T-cell (primary cell): ENCODE measurements around the gene PCDHGA3. TPM values are rescaled to one million over a fixed set of nuclear protein-coding genes. Genes with fewer than 3 reads are reported as not detected.
A peak's percentile ranks its signal among the peaks of the same experiment; 100 is the strongest.
"Not testable (repeated sequence)": the region's sequence is repeated elsewhere in the genome, so short reads cannot be mapped to it uniquely, and the experiment has no call there.

ENCODE experiments used
- ATAC-seq, 4 experiments: fragments of 200-7000 bp in 3 of 4; fragments of 150-1000 bp in 1 of 4; cut with Tn5 transposase; replicated peaks in 1 of 4; 1 replicate in 3 of 4; 2 replicates in 1 of 4; pipeline ENCODE4 v1.10.0; 2021; ENCODE audit warnings: moderate library complexity in 3 of 4, mild to moderate bottlenecking in 2 of 4, moderate number of reproducible peaks in 1 of 4
- CTCF ChIA-PET, 2 donors: fragments of 300-600 bp; sonication (Branson Sonifier 250); formaldehyde crosslinking; loops; one replicate each; lab custom pipeline; 2022; ENCODE audit warnings: antibody characterized with exemption in 2 of 2; lab: Charles Lee
- POLR2A ChIA-PET, 2 donors: fragments of 300-600 bp; sonication (Branson Sonifier 250); formaldehyde crosslinking; loops; one replicate each; lab custom pipeline; 2022; ENCODE audit warnings: antibody characterized with exemption in 2 of 2; lab: Charles Lee
- DNase-seq, 35 experiments: peaks; one replicate each; pipeline versions ENCODE4 v3.0.0 to v3.0.0-alpha.2; 2013 to 2023
- H3K27ac ChIP-seq: one replicate; pipeline ENCODE4 v1.5.1; 2013; ENCODE audit warnings: low read length
- H3K27me3 ChIP-seq, 2 experiments: replicated peaks in 1 of 2; 1 replicate in 1 of 2; 2 replicates in 1 of 2; pipeline versions ENCODE4 v1.6.1 to v1.7.0; 2013; ENCODE audit warnings: low read length in 1 of 2, mixed read lengths in 1 of 2; ENCODE audit not compliant: control insufficient read depth in 2 of 2, insufficient read depth in 2 of 2; ENCODE audit errors: extremely low read depth in 1 of 2
- H3K36me3 ChIP-seq, 2 donors: 1 replicate in 1 of 2; 2 replicates in 1 of 2; pipeline versions ENCODE4 v1.6.1 to v1.7.0; 2013; ENCODE audit warnings: low read length in 1 of 2; ENCODE audit not compliant: control insufficient read depth in 2 of 2, insufficient read depth in 1 of 2; ENCODE audit errors: extremely low read depth in 1 of 2
- H3K4me1 ChIP-seq, 2 experiments: 1 replicate in 1 of 2; 2 replicates in 1 of 2; pipeline versions ENCODE4 v1.6.1 to v1.7.0; 2013; ENCODE audit warnings: low read length in 2 of 2, mixed read lengths in 1 of 2; ENCODE audit not compliant: insufficient read depth in 2 of 2, control insufficient read depth in 1 of 2; ENCODE audit errors: extremely low read depth in 1 of 2
- H3K4me3 ChIP-seq, 2 donors: 1 replicate in 1 of 2; 2 replicates in 1 of 2; pipeline versions ENCODE4 v1.5.1 to v1.7.0; 2013; ENCODE audit warnings: mild to moderate bottlenecking in 2 of 2, low read length in 1 of 2, moderate library complexity in 1 of 2; ENCODE audit not compliant: control insufficient read depth in 1 of 2; ENCODE audit errors: extremely low read depth in 1 of 2
- H3K9me3 ChIP-seq: 2 replicates; pipeline ENCODE4 v1.7.0; 2013
- H3K27ac Mint-ChIP-seq, 2 donors: one replicate each; pipeline ENCODE4 v1.8.0; 2020 to 2021; ENCODE audit warnings: mild to moderate bottlenecking in 2 of 2, mixed read lengths in 2 of 2
- H3K27me3 Mint-ChIP-seq, 2 donors: one replicate each; pipeline ENCODE4 v1.8.0; 2021 to 2022; ENCODE audit warnings: mixed read lengths in 2 of 2
- H3K36me3 Mint-ChIP-seq: one replicate; pipeline ENCODE4 v1.8.0; 2021; ENCODE audit warnings: mixed read lengths
- H3K4me1 Mint-ChIP-seq, 3 donors: one replicate each; pipeline ENCODE4 v1.8.0; 2020 to 2022; ENCODE audit warnings: mixed read lengths in 3 of 3, mild to moderate bottlenecking in 1 of 3
- H3K4me3 Mint-ChIP-seq, 3 donors: one replicate each; pipeline ENCODE4 v1.8.0; 2020 to 2022; ENCODE audit warnings: mild to moderate bottlenecking in 3 of 3, mixed read lengths in 3 of 3, moderate library complexity in 3 of 3
- H3K9me3 Mint-ChIP-seq, 3 donors: one replicate each; pipeline ENCODE4 v1.8.0; 2020 to 2022; ENCODE audit warnings: mixed read lengths in 3 of 3
- WGBS: methylation state at CpG from one replicate; pipeline ENCODE4 v1.1.5; 2013; ENCODE audit warnings: missing lambda C conversion rate; ENCODE audit not compliant: insufficient coverage; 5-methylcytosine and 5-hydroxymethylcytosine counted together
- total RNA-seq, 35 experiments: library from RNA in 6 of 35; stranded (reverse) in 6 of 35; fragments of 120-200 nt in 1 of 35; gene quantifications; one replicate each; pipeline versions ENCODE4 v1.2.1 to v1.2.4 and lab custom pipeline; 2013 to 2026

The PCDHGA3 gene
- total RNA-seq, 5 donors from 2014 or later (not counting 1 experiment from before 2014, with no cell fraction given), result 0.09 to 0.20 TPM; not detected in 3

GRCh38 chr5:141328231-141328630, 15.4 kb upstream of the PCDHGA3 start:
- H3K4me3 ChIP-seq, result no peak overlapping the region
- peaks cover 0 to 36% (median 32%) of the 10 kb centered on the region in 3 donors for H3K9me3 Mint-ChIP-seq
- WGBS, result 77% methylated on average over 6 of the region's 8 CpGs
- no peak overlapping the region for H3K27ac Mint-ChIP-seq
- H3K4me1 ChIP-seq, result peaks cover 0 to 6% of the 10 kb centered on the region in 2 experiments
- H3K27ac ChIP-seq, result no peak overlapping the region
- POLR2A ChIA-PET, result no interaction called here
- H3K36me3 Mint-ChIP-seq, result peaks cover 14% of the 10 kb centered on the region
- H3K36me3 ChIP-seq, result no peaks in the 10 kb centered on the region
- peaks cover 7 to 13% (median 10%) of the 10 kb centered on the region in 3 donors for H3K4me1 Mint-ChIP-seq
- CTCF ChIA-PET, result interaction anchor here (0.6 to 3.7 kb wide), 8 partner anchors 9 to 236 kb away, joined by 3 to 28 read pairs (median 4); partner anchors contain the start of gene TAF7 (in 1 of the 2)
- DNase-seq (no peak), ATAC-seq (no peak)
- peaks cover 44 to 63% of the 10 kb centered on the region in 2 donors for H3K27me3 Mint-ChIP-seq
- peaks cover 4% of the 10 kb centered on the region for H3K9me3 ChIP-seq
- H3K4me3 Mint-ChIP-seq, result no peak overlapping the region
- peaks cover 8 to 43% of the 10 kb centered on the region in 2 experiments for H3K27me3 ChIP-seq

GRCh38 chr5:141330299-141331080, 13.1 kb upstream of the PCDHGA3 start, which contains the start of gene PCDHGA1:
Gene PCDHGA1 (plus strand): TSS chr5:141330514.
- peak in 1 of 4 experiments; percentile 59 for ATAC-seq
- no peak within 1 kb of the TSS for H3K27ac Mint-ChIP-seq
- Histone ChIP-seq H3K36me3 (no peaks in the 10 kb centered on the region), H3K4me1 (peaks cover 0 to 6% of the 10 kb centered on the region in 2 experiments), H3K4me3 (no peak within 1 kb of the TSS), H3K27me3 (peaks cover 12 to 51% of the 10 kb centered on the region in 2 experiments), H3K27ac (no peak within 1 kb of the TSS), H3K9me3 (peaks cover 3% of the 10 kb centered on the region)
- 40% methylated on average over 5 of the region's 21 CpGs for WGBS
- H3K27me3 Mint-ChIP-seq, result peaks cover 61 to 81% of the 10 kb centered on the region in 2 donors
- peak in 15 of 35 experiments; percentile 12 to 50 (median 21) for DNase-seq
- peak within 1 kb of the TSS in 2 of 3 donors; percentile 17 to 47 for H3K4me3 Mint-ChIP-seq
- ChIA-PET CTCF (interaction anchor here (0.6 to 3.7 kb wide), 13 partner anchors 9 to 328 kb away, joined by 3 to 28 read pairs (median 4); partner anchors contain the start of genes PCDHGB3 (in 2 of the 2), PCDHGA4 (in 1 of the 2) and TAF7 (in 1 of the 2)), POLR2A (interaction anchor here (0.6 to 1.0 kb wide), 4 partner anchors 10 to 282 kb away, joined by 4 to 9 read pairs (median 5); partner anchors contain the start of gene TAF7 (in 1 of the 2))
- peaks cover 13% of the 10 kb centered on the region for H3K36me3 Mint-ChIP-seq
- H3K9me3 Mint-ChIP-seq, result peaks cover 10 to 43% (median 40%) of the 10 kb centered on the region in 3 donors
- peaks cover 7 to 13% (median 10%) of the 10 kb centered on the region in 3 donors for H3K4me1 Mint-ChIP-seq

GRCh38 chr5:141332571-141332970, 11.1 kb upstream of the PCDHGA3 start:
- peaks cover 14 to 44% of the 10 kb centered on the region in 2 experiments for H3K27me3 ChIP-seq
- H3K27ac ChIP-seq, H3K36me3 ChIP-seq, H3K27ac Mint-ChIP-seq, H3K4me1 ChIP-seq, ATAC-seq, DNase-seq, H3K4me3 ChIP-seq, H3K4me1 Mint-ChIP-seq, H3K4me3 Mint-ChIP-seq, H3K9me3 ChIP-seq, POLR2A ChIA-PET: not testable (repeated sequence)
- Mint-ChIP-seq H3K36me3 (peaks cover 12% of the 10 kb centered on the region), H3K27me3 (peaks cover 63 to 87% of the 10 kb centered on the region in 2 donors), H3K9me3 (peaks cover 10 to 56% (median 46%) of the 10 kb centered on the region in 3 donors)
- WGBS, result 56% methylated on average over 33 of the region's 39 CpGs
- CTCF ChIA-PET, result interaction anchor here in 1 of 2 donors (0.6 kb wide), 2 partner anchors 112 to 789 kb away, joined by 3 to 4 read pairs; no protein-coding TSS in a partner anchor

GRCh38 chr5:141338538-141339306, 4.9 kb upstream of the PCDHGA3 start, which contains the start of gene PCDHGA2:
Gene PCDHGA2 (plus strand): TSS chr5:141338760.
- H3K36me3 Mint-ChIP-seq, result peaks cover 17% of the 10 kb centered on the region
- ChIA-PET CTCF (interaction anchor here (0.6 to 1.4 kb wide), 5 partner anchors 9 to 1472 kb away, joined by 3 read pairs; no protein-coding TSS in a partner anchor), POLR2A (no interaction called here)
- peaks cover 5 to 35% of the 10 kb centered on the region in 2 experiments for H3K27me3 ChIP-seq
- H3K9me3 ChIP-seq, result peaks cover 9% of the 10 kb centered on the region
- peak within 1 kb of the TSS in 1 of 2 donors; percentile 17 for H3K4me3 ChIP-seq
- no peak within 1 kb of the TSS for H3K27ac ChIP-seq
- H3K9me3 Mint-ChIP-seq, result peaks cover 21 to 59% (median 51%) of the 10 kb centered on the region in 3 donors
- 27% methylated on average over 21 of the region's 27 CpGs for WGBS
- no peak for ATAC-seq
- peaks cover 67 to 85% of the 10 kb centered on the region in 2 donors for H3K27me3 Mint-ChIP-seq
- no peaks in the 10 kb centered on the region for H3K4me1 ChIP-seq
- H3K27ac Mint-ChIP-seq, result no peak within 1 kb of the TSS
- H3K4me1 Mint-ChIP-seq, result peaks cover 0 to 2% (median 0%) of the 10 kb centered on the region in 3 donors
- H3K36me3 ChIP-seq, result no peaks in the 10 kb centered on the region
- DNase-seq, result peak in 1 of 35 experiments; percentile 18
- H3K4me3 Mint-ChIP-seq, result peak within 1 kb of the TSS in 2 of 3 donors; percentile 19 to 49

- POLR2A ChIA-PET, result not testable (repeated sequence)
- H3K36me3 Mint-ChIP-seq, result peaks cover 21% of the 10 kb centered on the region
These were observed 2.8 kb upstream of the PCDHGA3 start for GRCh38 chr5:141340781-141341354.

More at GRCh38 chr5:141340781-141341354, 2.8 kb upstream of the PCDHGA3 start:
- WGBS, result 72% methylated on average over 26 of the region's 45 CpGs
- peaks cover 16 to 54% (median 50%) of the 10 kb centered on the region in 3 donors for H3K9me3 Mint-ChIP-seq
- DNase-seq, H3K4me3 ChIP-seq, H3K27ac Mint-ChIP-seq, CTCF ChIA-PET, H3K4me1 Mint-ChIP-seq, H3K4me3 Mint-ChIP-seq, H3K36me3 ChIP-seq, ATAC-seq, H3K27ac ChIP-seq, H3K4me1 ChIP-seq, H3K9me3 ChIP-seq: not testable (repeated sequence)
- H3K27me3 ChIP-seq, result peaks cover 6 to 47% of the 10 kb centered on the region in 2 experiments
- peaks cover 63 to 81% of the 10 kb centered on the region in 2 donors for H3K27me3 Mint-ChIP-seq
